Measurements from ENCODE around the gene TK2. TPM values are rescaled to one million over a fixed set of nuclear protein-coding genes. Genes with fewer than 3 reads are reported as not detected.

The TK2 gene
- total and polyA plus RNA-seq, 9 of the 15 experiments (the other 6 are each of a cell fraction or from before 2014, with no cell fraction given): 1.1 to 10.2 (median 5.3) TPM

DNA sequence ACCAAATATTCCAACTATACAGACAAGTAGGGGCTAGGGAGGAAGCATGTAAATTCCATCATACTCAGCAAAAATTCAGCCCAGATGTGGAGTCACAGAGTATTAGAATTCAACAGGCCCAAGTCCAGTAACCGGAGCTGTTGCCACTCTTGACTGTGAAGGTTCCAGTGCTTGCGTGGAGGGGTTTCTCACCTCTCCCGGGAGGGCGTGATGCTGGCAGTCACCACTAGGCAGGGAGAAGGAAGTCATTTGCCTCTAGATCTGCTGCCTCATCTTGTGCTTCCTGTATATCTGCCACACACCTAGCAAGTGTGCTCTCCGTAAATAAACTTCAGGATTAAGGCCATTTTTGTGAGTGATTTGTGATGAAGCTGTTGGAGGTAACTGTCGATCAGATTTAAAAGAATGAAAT is 1.4 kb upstream of the TK2 start (continued):
- TF ChIP-seq, protein P1, sequence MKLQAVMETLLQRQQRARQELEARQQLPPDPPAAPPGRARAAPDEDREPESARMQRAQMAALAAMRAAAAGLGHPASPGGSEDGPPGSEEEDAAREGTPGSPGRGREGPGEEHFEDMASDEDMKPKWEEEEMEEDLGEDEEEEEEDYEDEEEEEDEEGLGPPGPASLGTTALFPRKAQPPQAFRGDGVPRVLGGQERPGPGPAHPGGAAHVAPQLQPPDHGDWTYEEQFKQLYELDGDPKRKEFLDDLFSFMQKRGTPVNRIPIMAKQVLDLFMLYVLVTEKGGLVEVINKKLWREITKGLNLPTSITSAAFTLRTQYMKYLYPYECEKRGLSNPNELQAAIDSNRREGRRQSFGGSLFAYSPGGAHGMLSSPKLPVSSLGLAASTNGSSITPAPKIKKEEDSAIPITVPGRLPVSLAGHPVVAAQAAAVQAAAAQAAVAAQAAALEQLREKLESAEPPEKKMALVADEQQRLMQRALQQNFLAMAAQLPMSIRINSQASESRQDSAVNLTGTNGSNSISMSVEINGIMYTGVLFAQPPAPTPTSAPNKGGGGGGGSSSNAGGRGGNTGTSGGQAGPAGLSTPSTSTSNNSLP (IDR thresholded peaks at IDR 0.05; ENCODE audit: borderline replicate concordance, low read depth, low read length): no peak
- TF ChIP-seq, protein P2, sequence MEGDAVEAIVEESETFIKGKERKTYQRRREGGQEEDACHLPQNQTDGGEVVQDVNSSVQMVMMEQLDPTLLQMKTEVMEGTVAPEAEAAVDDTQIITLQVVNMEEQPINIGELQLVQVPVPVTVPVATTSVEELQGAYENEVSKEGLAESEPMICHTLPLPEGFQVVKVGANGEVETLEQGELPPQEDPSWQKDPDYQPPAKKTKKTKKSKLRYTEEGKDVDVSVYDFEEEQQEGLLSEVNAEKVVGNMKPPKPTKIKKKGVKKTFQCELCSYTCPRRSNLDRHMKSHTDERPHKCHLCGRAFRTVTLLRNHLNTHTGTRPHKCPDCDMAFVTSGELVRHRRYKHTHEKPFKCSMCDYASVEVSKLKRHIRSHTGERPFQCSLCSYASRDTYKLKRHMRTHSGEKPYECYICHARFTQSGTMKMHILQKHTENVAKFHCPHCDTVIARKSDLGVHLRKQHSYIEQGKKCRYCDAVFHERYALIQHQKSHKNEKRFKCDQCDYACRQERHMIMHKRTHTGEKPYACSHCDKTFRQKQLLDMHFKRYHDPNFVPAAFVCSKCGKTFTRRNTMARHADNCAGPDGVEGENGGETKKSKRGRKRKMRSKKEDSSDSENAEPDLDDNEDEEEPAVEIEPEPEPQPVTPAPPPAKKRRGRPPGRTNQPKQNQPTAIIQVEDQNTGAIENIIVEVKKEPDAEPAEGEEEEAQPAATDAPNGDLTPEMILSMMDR (IDR thresholded peaks at IDR 0.05 in 2 of 3, conservative IDR thresholded peaks at IDR 0.05 in 1 of 3; ENCODE audit: insufficient read depth in 2 of 3, low read depth in 1 of 3, low read length in 3 of 3): peak; percentile 39 to 62 (median 44)
- TF ChIP-seq MYC (IDR thresholded peaks at IDR 0.05; ENCODE audit: low read depth, low read length): peak; percentile 63; the same call in 1 of the 2 replicates
- TF ChIP-seq MYC (CRISPR knock-in tag; IDR thresholded peaks at IDR 0.05; ENCODE audit: borderline replicate concordance, low read depth): no peak
- no peak for TF ChIP-seq TEAD1 (CRISPR knock-in tag; IDR thresholded peaks at IDR 0.05)
- TF ChIP-seq NCOA1 (IDR thresholded peaks at IDR 0.05; ENCODE audit: low read depth): no peak
- TF ChIP-seq ZNF77 (CRISPR knock-in tag; IDR thresholded peaks at IDR 0.05): no peak
- TF ChIP-seq POLR2A (conservative IDR thresholded peaks at IDR 0.05): no peak
- TF ChIP-seq SETDB1 (IDR thresholded peaks at IDR 0.05; ENCODE audit: low read length): no peak
- TF ChIP-seq, protein P3, sequence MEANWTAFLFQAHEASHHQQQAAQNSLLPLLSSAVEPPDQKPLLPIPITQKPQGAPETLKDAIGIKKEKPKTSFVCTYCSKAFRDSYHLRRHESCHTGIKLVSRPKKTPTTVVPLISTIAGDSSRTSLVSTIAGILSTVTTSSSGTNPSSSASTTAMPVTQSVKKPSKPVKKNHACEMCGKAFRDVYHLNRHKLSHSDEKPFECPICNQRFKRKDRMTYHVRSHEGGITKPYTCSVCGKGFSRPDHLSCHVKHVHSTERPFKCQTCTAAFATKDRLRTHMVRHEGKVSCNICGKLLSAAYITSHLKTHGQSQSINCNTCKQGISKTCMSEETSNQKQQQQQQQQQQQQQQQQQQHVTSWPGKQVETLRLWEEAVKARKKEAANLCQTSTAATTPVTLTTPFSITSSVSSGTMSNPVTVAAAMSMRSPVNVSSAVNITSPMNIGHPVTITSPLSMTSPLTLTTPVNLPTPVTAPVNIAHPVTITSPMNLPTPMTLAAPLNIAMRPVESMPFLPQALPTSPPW (CRISPR knock-in tag; IDR thresholded peaks at IDR 0.05): no peak
- TF ChIP-seq ZNF263 (CRISPR knock-in tag; IDR thresholded peaks at IDR 0.05; ENCODE audit: borderline replicate concordance): no peak
- TF ChIP-seq, protein P4, sequence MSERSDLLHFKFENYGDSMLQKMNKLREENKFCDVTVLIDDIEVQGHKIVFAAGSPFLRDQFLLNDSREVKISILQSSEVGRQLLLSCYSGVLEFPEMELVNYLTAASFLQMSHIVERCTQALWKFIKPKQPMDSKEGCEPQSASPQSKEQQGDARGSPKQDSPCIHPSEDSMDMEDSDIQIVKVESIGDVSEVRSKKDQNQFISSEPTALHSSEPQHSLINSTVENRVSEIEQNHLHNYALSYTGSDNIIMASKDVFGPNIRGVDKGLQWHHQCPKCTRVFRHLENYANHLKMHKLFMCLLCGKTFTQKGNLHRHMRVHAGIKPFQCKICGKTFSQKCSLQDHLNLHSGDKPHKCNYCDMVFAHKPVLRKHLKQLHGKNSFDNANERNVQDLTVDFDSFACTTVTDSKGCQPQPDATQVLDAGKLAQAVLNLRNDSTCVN (CRISPR knock-in tag; IDR thresholded peaks at IDR 0.05): no peak
- TF ChIP-seq, protein P5, sequence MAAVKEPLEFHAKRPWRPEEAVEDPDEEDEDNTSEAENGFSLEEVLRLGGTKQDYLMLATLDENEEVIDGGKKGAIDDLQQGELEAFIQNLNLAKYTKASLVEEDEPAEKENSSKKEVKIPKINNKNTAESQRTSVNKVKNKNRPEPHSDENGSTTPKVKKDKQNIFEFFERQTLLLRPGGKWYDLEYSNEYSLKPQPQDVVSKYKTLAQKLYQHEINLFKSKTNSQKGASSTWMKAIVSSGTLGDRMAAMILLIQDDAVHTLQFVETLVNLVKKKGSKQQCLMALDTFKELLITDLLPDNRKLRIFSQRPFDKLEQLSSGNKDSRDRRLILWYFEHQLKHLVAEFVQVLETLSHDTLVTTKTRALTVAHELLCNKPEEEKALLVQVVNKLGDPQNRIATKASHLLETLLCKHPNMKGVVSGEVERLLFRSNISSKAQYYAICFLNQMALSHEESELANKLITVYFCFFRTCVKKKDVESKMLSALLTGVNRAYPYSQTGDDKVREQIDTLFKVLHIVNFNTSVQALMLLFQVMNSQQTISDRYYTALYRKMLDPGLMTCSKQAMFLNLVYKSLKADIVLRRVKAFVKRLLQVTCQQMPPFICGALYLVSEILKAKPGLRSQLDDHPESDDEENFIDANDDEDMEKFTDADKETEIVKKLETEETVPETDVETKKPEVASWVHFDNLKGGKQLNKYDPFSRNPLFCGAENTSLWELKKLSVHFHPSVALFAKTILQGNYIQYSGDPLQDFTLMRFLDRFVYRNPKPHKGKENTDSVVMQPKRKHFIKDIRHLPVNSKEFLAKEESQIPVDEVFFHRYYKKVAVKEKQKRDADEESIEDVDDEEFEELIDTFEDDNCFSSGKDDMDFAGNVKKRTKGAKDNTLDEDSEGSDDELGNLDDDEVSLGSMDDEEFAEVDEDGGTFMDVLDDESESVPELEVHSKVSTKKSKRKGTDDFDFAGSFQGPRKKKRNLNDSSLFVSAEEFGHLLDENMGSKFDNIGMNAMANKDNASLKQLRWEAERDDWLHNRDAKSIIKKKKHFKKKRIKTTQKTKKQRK (IDR thresholded peaks at IDR 0.05; ENCODE audit: borderline replicate concordance, low read depth, low read length): no peak
- no peak; the same call in 1 of the 2 replicates for TF ChIP-seq JUN (IDR thresholded peaks at IDR 0.05; ENCODE audit: borderline replicate concordance, low read depth, low read length)
- TF ChIP-seq JUN (CRISPR knock-in tag; IDR thresholded peaks at IDR 0.05; ENCODE audit: borderline replicate concordance): no peak
- no peak for TF ChIP-seq GTF2E2 (tag; IDR thresholded peaks at IDR 0.05)
